Measurements from ENCODE around the gene GLIPR1L1.
A peak's percentile ranks its signal among the peaks of the same experiment; 100 is the strongest.
"Not testable (repeated sequence)": the region's sequence is repeated elsewhere in the genome, so short reads cannot be mapped to it uniquely, and the experiment has no call there.

GLIPR1L1 gene

DNA sequence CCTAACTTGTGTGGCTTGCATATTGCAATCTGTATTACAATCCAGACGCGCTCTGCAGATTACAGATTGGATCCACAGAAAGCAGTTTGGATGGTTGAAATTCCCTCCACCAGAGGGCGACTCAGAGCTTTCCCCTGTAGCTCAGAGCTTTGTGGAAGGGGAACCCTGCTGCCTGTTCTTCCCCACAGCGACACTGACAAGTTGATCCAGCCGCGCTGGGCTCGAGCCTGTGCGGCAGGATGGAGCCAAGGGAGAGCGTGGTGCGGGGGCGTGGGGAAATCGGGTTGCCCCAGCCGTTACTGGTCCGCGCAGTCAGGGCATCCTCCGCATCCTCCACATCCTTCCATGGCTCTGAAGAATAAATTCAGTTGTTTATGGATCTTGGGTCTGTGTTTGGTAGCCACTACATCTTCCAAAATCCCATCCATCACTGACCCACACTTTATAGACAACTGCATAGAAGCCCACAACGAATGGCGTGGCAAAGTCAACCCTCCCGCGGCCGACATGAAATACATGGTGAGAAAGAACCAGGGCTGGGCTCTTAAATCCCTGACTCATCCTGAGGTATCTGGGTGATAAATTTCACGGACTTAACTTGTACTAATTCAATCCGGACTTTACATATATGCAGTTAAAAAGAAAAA lies at the start of gene GLIPR1L1:
Gene GLIPR1L1, plus strand, starts transcription at position 287 of the 647 bp plus-strand sequence. Its CDS starts 59 bp downstream, at position 346.
- peak; percentile 75 for DNase-seq (ENCODE audit: low read depth)

- no peak for DNase-seq (ENCODE audit: low read depth)
Observed at GRCh38 chr12:75288860-75289259, 45.6 kb upstream of the GLIPR1L1 start.

- no peak for DNase-seq (ENCODE audit: low read depth)
Observed at GRCh38 chr12:75289753-75290152, 44.7 kb upstream of the GLIPR1L1 start.

GRCh38 chr12:75291014-75291413 lies 43.5 kb upstream of the GLIPR1L1 start:
- no peak for DNase-seq (ENCODE audit: low read depth)

DNA sequence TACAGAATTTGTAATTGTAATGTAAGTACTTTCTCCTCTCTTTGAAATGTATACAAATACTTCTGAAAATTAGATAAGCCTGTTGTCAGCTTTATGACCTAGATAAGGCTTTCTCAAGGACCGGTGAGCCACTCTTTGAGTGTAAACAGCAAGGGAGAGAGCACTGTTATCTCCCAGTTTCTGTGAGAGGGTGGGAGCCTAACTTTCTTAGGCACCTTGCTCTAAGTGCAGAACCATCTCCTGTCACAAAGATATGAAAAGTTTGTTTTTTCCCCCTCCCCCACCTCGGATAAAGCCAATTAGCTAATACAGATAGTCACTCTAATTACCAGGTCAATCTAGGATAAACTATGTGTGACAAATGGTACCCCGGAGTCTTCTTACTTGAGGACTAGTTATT lies 40.1 kb upstream of the GLIPR1L1 start:
- DNase-seq (ENCODE audit: low read depth), result no peak

- no peak for DNase-seq (ENCODE audit: low read depth)
Observed at GRCh38 chr12:75294797-75295196, 39.7 kb upstream of the GLIPR1L1 start.

GRCh38 chr12:75302225-75302624 lies 32.2 kb upstream of the GLIPR1L1 start:
- DNase-seq (ENCODE audit: low read depth), result no peak

GRCh38 chr12:75302781-75303180 lies 31.7 kb upstream of the GLIPR1L1 start:
- no peak for DNase-seq (ENCODE audit: low read depth)

- no peak for DNase-seq (ENCODE audit: low read depth)
Observed at GRCh38 chr12:75305412-75306332, 28.8 kb upstream of the GLIPR1L1 start.

- DNase-seq (ENCODE audit: low read depth), result no peak
Observed at GRCh38 chr12:75308279-75308678, 26.2 kb upstream of the GLIPR1L1 start.

GRCh38 chr12:75311369-75311768 lies 23.1 kb upstream of the GLIPR1L1 start:
- no peak for DNase-seq (ENCODE audit: low read depth)

- no peak for DNase-seq (ENCODE audit: low read depth)
Observed at GRCh38 chr12:75315518-75315917, 19.0 kb upstream of the GLIPR1L1 start.

- DNase-seq (ENCODE audit: low read depth), result no peak
Observed at GRCh38 chr12:75317784-75318183, 16.7 kb upstream of the GLIPR1L1 start.

DNA sequence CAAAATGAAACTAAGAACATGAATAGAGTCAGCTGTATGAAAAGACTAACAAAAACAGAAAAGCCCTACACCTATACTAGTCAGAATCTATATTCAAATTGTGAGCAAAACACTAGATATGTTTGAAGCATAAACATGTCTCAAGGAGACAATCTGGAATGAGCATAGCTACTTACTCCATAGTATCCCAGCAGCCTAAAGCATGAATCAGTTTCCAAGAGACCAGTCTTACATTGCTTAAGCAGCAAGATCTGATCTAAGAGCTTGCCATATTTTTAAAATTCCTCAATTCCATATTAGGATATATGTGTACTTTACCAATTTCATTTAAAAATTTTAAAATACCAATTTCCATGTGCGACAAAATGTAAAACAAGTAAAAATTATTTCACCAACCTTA lies 12.0 kb upstream of the GLIPR1L1 start:
- DNase-seq (ENCODE audit: low read depth), result no peak

- DNase-seq (ENCODE audit: low read depth), result no peak
Observed at GRCh38 chr12:75323663-75324062, 10.8 kb upstream of the GLIPR1L1 start.

- DNase-seq (ENCODE audit: low read depth), result no peak
Observed at GRCh38 chr12:75327642-75328041, 6.8 kb upstream of the GLIPR1L1 start.

DNA sequence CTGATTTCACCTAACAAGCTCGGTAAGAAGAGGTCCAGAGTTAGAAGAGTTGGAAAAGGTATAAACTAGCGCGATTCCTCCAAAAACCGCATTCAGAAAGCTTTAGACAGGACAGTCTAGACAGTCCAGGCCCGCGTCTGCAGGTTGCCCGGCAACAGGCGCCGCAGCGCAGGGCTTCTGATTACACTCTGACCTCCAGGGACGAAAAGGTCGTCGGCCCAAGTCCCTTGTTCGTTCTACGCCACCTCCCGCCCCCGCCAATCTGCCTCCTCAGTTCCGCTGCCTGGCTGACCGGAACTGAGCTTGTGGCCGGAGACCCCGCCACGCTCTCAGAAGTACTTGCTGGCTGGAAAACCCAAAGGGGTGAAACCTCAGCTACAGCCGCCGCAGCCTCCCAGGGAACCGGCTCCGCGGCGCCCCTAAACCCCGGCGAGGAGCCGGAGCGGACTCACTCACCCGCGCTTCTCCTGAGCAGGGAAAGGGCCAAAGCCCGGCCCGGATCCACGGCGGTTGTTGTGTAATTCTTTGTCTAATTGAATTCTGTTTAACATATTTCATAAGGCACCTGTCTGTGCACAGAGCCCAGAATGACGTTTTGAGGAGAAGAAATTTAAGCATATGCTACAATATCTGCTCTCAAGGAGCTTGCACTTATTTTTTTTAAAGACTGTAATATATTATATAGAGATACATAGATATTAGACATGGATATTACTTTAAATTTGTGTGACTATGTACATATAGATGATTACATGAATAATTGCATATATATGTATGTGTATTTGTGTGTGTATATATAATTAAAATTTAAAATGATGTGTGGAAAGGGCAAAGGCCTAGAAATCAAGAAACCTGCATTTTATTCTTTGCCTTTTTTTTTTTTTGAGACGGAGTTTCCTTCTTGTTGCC lies 4.3 kb upstream of the GLIPR1L1 start, which contains the start of gene CAPS2:
Gene CAPS2, minus strand, starts transcription at position 407 of the 909 bp plus-strand sequence. CDS start 3,826 bp downstream, outside the sequence.
- peak; percentile 27 for DNase-seq (ENCODE audit: low read depth)

DNA sequence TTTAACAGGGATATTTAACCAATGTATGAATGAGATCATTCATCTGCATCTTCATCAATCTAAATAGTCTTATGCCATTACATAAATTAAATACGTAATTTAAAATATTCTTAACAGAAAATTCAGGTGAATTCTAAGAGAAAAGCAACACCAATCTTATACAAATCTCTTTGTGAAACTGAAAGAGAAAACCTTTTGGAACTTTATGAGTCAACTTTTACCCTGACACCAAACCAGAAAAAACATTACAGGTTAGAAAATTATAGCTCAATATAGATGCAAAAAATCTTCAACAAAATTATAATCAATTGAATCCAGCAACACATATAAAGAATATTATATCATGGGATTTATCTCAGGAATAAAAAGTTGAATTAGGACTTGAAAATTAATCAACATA lies 3.4 kb downstream of the GLIPR1L1 start:
- no peak for DNase-seq (ENCODE audit: low read depth)

GRCh38 chr12:75341873-75342272 lies 7.4 kb downstream of the GLIPR1L1 start:
- no peak for DNase-seq (ENCODE audit: low read depth)

GRCh38 chr12:75345531-75345930 lies 11.1 kb downstream of the GLIPR1L1 start:
- DNase-seq (ENCODE audit: low read depth), result no peak

- DNase-seq (ENCODE audit: low read depth), result not testable (repeated sequence)
Observed at GRCh38 chr12:75346215-75346614, 11.7 kb downstream of the GLIPR1L1 start.

- no peak for DNase-seq (ENCODE audit: low read depth)
Observed at GRCh38 chr12:75349946-75350345, 15.5 kb downstream of the GLIPR1L1 start.

All from activated T-cell treated with anti-CD3 and anti-CD28 coated beads for 1 hour (primary cell).